DMS114 treated with DMSO at 0.1 percent for 48 hours (cell line): ENCODE data around the gene GOLM1.
"Not testable (repeated sequence)": the region's sequence is repeated elsewhere in the genome, so short reads cannot be mapped to it uniquely, and the experiment has no call there.

Source experiments
- DNase-seq: peaks from one replicate; lab custom pipeline; 2025; ENCODE audit not compliant: unreplicated experiment; lab: John Stamatoyannopoulos, UW

Gene GOLM1

GRCh38 chr9:86082870-86083269 is 16.5 kb downstream of the GOLM1 start:
- DNase-seq: no peak

GRCh38 chr9:86079865-86080469 is 19.4 kb downstream of the GOLM1 start:
- DNase-seq: no peak

GRCh38 chr9:86079421-86079831 is 19.9 kb downstream of the GOLM1 start:
- no peak for DNase-seq

GRCh38 chr9:86078731-86079130 is 20.6 kb downstream of the GOLM1 start:
- no peak for DNase-seq

- DNase-seq: no peak
These were observed 22.1 kb downstream of the GOLM1 start for GRCh38 chr9:86077276-86077675.

GRCh38 chr9:86075132-86076109 is 23.9 kb downstream of the GOLM1 start:
- no peak for DNase-seq

- no peak for DNase-seq
These were observed 25.5 kb downstream of the GOLM1 start for GRCh38 chr9:86073839-86074238.

GRCh38 chr9:86072394-86072877 is 26.9 kb downstream of the GOLM1 start:
- DNase-seq: no peak

GRCh38 chr9:86069206-86069869 is 30.0 kb downstream of the GOLM1 start:
- DNase-seq: no peak

- no peak for DNase-seq
These were observed 35.1 kb downstream of the GOLM1 start for GRCh38 chr9:86064220-86064619.

- DNase-seq: no peak
These were observed 36.3 kb downstream of the GOLM1 start for GRCh38 chr9:86062845-86063693.

GRCh38 chr9:86061972-86062739 is 37.2 kb downstream of the GOLM1 start:
- no peak for DNase-seq

GRCh38 chr9:86057491-86057890 is 41.9 kb downstream of the GOLM1 start:
- no peak for DNase-seq

- DNase-seq: no peak
These were observed 44.7 kb downstream of the GOLM1 start for GRCh38 chr9:86054695-86055094.

- DNase-seq: no peak
These were observed 46.5 kb downstream of the GOLM1 start for GRCh38 chr9:86052556-86053468.

- not testable (repeated sequence) for DNase-seq
These were observed 51.2 kb downstream of the GOLM1 start for GRCh38 chr9:86048018-86048742.

- no peak for DNase-seq
These were observed 52.0 kb downstream of the GOLM1 start for GRCh38 chr9:86047361-86047760.

- no peak for DNase-seq
These were observed 52.4 kb downstream of the GOLM1 start for GRCh38 chr9:86046930-86047341.
